Middle frontal gyrus (tissue), 1 donor: ENCODE results near the gene TMCO2.
A peak's percentile ranks its signal among the peaks of the same experiment; 100 is the strongest.
"Not testable (repeated sequence)": the region's sequence is repeated elsewhere in the genome, so short reads cannot be mapped to it uniquely, and the experiment has no call there.

Source experiments
- DNase-seq: peaks from one replicate; pipeline ENCODE4 v3.0.0-alpha.2; 2015; ENCODE audit warnings: low spot score; ENCODE audit errors: extremely low spot score

The TMCO2 gene

GRCh38 chr1:40247655-40248054 is at the start of gene TMCO2:
TSS of gene TMCO2 (plus strand) at chr1:40247937. CDS start at chr1:40247994, 57 bp downstream.
- DNase-seq, result no peak

GRCh38 chr1:40199126-40199525 is 48.6 kb upstream of the TMCO2 start:
- DNase-seq, result no peak

GRCh38 chr1:40204856-40205255 is 42.9 kb upstream of the TMCO2 start:
- DNase-seq, result no peak

- no peak for DNase-seq
Observed at GRCh38 chr1:40210511-40211204, 37.1 kb upstream of the TMCO2 start.

- no peak for DNase-seq
Observed at GRCh38 chr1:40218333-40218732, 29.4 kb upstream of the TMCO2 start.

- DNase-seq, result not testable (repeated sequence)
Observed at GRCh38 chr1:40221471-40221905, 26.2 kb upstream of the TMCO2 start.

- no peak for DNase-seq
Observed at GRCh38 chr1:40221977-40222772, 25.6 kb upstream of the TMCO2 start.

GRCh38 chr1:40224040-40224439 is 23.7 kb upstream of the TMCO2 start:
- DNase-seq, result no peak

- no peak for DNase-seq
Observed at GRCh38 chr1:40226192-40226591, 21.5 kb upstream of the TMCO2 start.

GRCh38 chr1:40232444-40232843 is 15.3 kb upstream of the TMCO2 start:
- DNase-seq, result no peak

GRCh38 chr1:40239626-40240025 is 8.1 kb upstream of the TMCO2 start:
- DNase-seq, result no peak

GRCh38 chr1:40240390-40240789 is 7.3 kb upstream of the TMCO2 start:
- no peak for DNase-seq

GRCh38 chr1:40241362-40241761 is 6.4 kb upstream of the TMCO2 start:
- DNase-seq, result no peak

- DNase-seq, result no peak
Observed at GRCh38 chr1:40243351-40243750, 4.4 kb upstream of the TMCO2 start.

GRCh38 chr1:40244138-40244744 is 3.5 kb upstream of the TMCO2 start:
- DNase-seq, result no peak

- DNase-seq, result no peak
Observed at GRCh38 chr1:40245686-40246085, 2.1 kb upstream of the TMCO2 start.

- DNase-seq, result no peak
Observed at GRCh38 chr1:40248412-40248811, 675 bp downstream of the TMCO2 start.

GRCh38 chr1:40251456-40251855 is 3.7 kb downstream of the TMCO2 start:
- DNase-seq, result no peak

GRCh38 chr1:40252601-40253000 is 4.9 kb downstream of the TMCO2 start:
- no peak for DNase-seq

GRCh38 chr1:40255231-40255630 is 7.5 kb downstream of the TMCO2 start:
- no peak for DNase-seq

GRCh38 chr1:40256401-40257084 is 8.8 kb downstream of the TMCO2 start:
- DNase-seq, result no peak

- DNase-seq, result peak; percentile 9
Observed at GRCh38 chr1:40257313-40257687, 9.6 kb downstream of the TMCO2 start.
